GM12878 (cell line): ENCODE data around the gene GPR158. TPM values are rescaled to one million over a fixed set of nuclear protein-coding genes. Genes with fewer than 3 reads are reported as not detected.

Source experiments
- ATAC-seq: fragments of 200-7000 bp; cut with Tn5 transposase; 3 replicates; pipeline ENCODE4 v1.9.1; 2020; ENCODE audit warnings: mild to moderate bottlenecking, moderate library complexity
- BruUV-seq: library from RNA; stranded (reverse); fragments of 400-500 nt; replicated peaks from 2 replicates; lab custom pipeline; 2021; lab: Mats Ljungman, UMichigan
- CTCF ChIA-PET: fragments of 300-600 bp; sonication (Branson Sonifier 250); formaldehyde crosslinking; extraction: SDS; loops from one replicate; lab custom pipeline; 2021; ENCODE audit warnings: inconsistent platforms; lab: Yijun Ruan, JAX
- POLR2A ChIA-PET: fragments of 350-600 bp; formaldehyde crosslinking; extraction: SDS; loops from one replicate; lab custom pipeline; 2021; ENCODE audit warnings: inconsistent platforms; lab: Charles Lee
- RAD21 ChIA-PET: fragments of 300-600 bp; sonication (Branson Sonifier 250); formaldehyde crosslinking; loops from one replicate; lab custom pipeline; 2023; ENCODE audit warnings: antibody characterized with exemption; ENCODE audit not compliant: unreplicated experiment; lab: Charles Lee
- SMC1A ChIA-PET: fragments of 300-600 bp; sonication (Branson Sonifier 250); formaldehyde crosslinking; loops from one replicate; lab custom pipeline; 2023; ENCODE audit not compliant: unreplicated experiment, uncharacterized antibody; lab: Charles Lee
- DNase-seq: peaks from one replicate; pipeline ENCODE4 v3.0.0-alpha.2; 2011; ENCODE audit warnings: low read depth, low spot score
- FAIRE-seq: peaks from 3 replicates; lab custom pipeline; 2011; peaks lifted over from hg19 to GRCh38; lab: Jason Lieb, UNC
- H2AFZ ChIP-seq: 2 replicates; pipeline ENCODE4 v1.6.0; 2011; ENCODE audit warnings: low read depth, low read length, control low read depth; ENCODE audit not compliant: control insufficient read depth
- H3K27ac ChIP-seq: 2 replicates; pipeline ENCODE4 v1.5.1; 2011; ENCODE audit warnings: control low read depth; ENCODE audit not compliant: control insufficient read depth, insufficient read depth
- H3K27me3 ChIP-seq, 2 experiments: replicated peaks in 1 of 2; 2 replicates each; pipeline versions ENCODE4 v1.6.0 to v1.6.1; 2011; ENCODE audit warnings: low read length in 1 of 2; ENCODE audit not compliant: control insufficient read depth in 2 of 2, insufficient read depth in 2 of 2
- H3K36me3 ChIP-seq, 2 experiments: 2 replicates each; pipeline ENCODE4 v1.5.1; 2011; ENCODE audit warnings: low read length in 1 of 2; ENCODE audit not compliant: control insufficient read depth in 2 of 2, insufficient read depth in 2 of 2
- H3K4me1 ChIP-seq: 2 replicates; pipeline ENCODE4 v1.6.1; 2011; ENCODE audit warnings: mild to moderate bottlenecking, low read length, moderate library complexity, mixed read lengths; ENCODE audit not compliant: control insufficient read depth, insufficient read depth
- H3K4me2 ChIP-seq: 2 replicates; pipeline ENCODE4 v1.6.0; 2011; ENCODE audit warnings: control low read depth; ENCODE audit not compliant: control insufficient read depth, insufficient read depth
- H3K4me3 ChIP-seq: fragments of 200-600 bp; sonication (generic); 2 replicates; pipeline ENCODE4 v1.5.1; 2016
- H3K79me2 ChIP-seq: 2 replicates; pipeline ENCODE4 v1.6.0; 2011; ENCODE audit warnings: low read length; ENCODE audit not compliant: control insufficient read depth, insufficient read depth
- H3K9ac ChIP-seq: 2 replicates; pipeline ENCODE4 v1.8.0; 2011; ENCODE audit warnings: low read length, control low read depth, mixed read lengths; ENCODE audit not compliant: control insufficient read depth, insufficient read depth
- H3K9me3 ChIP-seq: replicated peaks from 3 replicates; pipeline ENCODE4 v1.5.1; 2011; ENCODE audit warnings: mild to moderate bottlenecking, low read length; ENCODE audit not compliant: control insufficient read depth, insufficient read depth
- H4K20me1 ChIP-seq: 2 replicates; pipeline ENCODE4 v1.6.0; 2011; ENCODE audit not compliant: control insufficient read depth, insufficient read depth
- ATF2 ChIP-seq: IDR thresholded peaks from 2 replicates; pipeline ENCODE4 v1.6.1; 2012; ENCODE audit warnings: low read length, inconsistent platforms
- BMI1 ChIP-seq: fragments of 450-650 bp; IDR thresholded peaks from 2 replicates; pipeline ENCODE4 v1.6.1; 2016; ENCODE audit warnings: mild to moderate bottlenecking, moderate library complexity, borderline replicate concordance
- CHD1 ChIP-seq: IDR thresholded peaks from 2 replicates; pipeline ENCODE4 v1.6.1; 2012; ENCODE audit warnings: low read depth, low read length, improper control_type of control experiment
- IKZF1 ChIP-seq: fragments of 450-650 bp; conservative IDR thresholded peaks from 2 replicates; pipeline ENCODE4 v1.6.1; 2017; ENCODE audit warnings: antibody characterized with exemption, mild to moderate bottlenecking
- MTA3 ChIP-seq: IDR thresholded peaks from 2 replicates; pipeline ENCODE4 v1.6.1; 2012; ENCODE audit warnings: low read length, inconsistent platforms, borderline replicate concordance
- MYC ChIP-seq: IDR thresholded peaks from 2 replicates; pipeline ENCODE4 v1.6.1; 2011; ENCODE audit warnings: mild to moderate bottlenecking, low read length, moderate library complexity, inconsistent platforms; ENCODE audit not compliant: insufficient read depth, insufficient replicate concordance, insufficient read length, severe bottlenecking
- NKRF ChIP-seq: fragments of 450-650 bp; conservative IDR thresholded peaks from 2 replicates; pipeline ENCODE4 v1.6.1; 2017; ENCODE audit warnings: mild to moderate bottlenecking, moderate library complexity
- POU2F2 ChIP-seq: IDR thresholded peaks from 3 replicates; pipeline ENCODE4 v1.6.1; 2011; ENCODE audit warnings: low read depth, mild to moderate bottlenecking, low read length, borderline replicate concordance
- RAD21 ChIP-seq: IDR thresholded peaks from 2 replicates; pipeline ENCODE4 v1.6.1; 2011; ENCODE audit warnings: mild to moderate bottlenecking, low read depth, low read length, moderate library complexity; ENCODE audit not compliant: insufficient read depth
- SKIL ChIP-seq: fragments of 450-650 bp; IDR thresholded peaks from 2 replicates; pipeline ENCODE4 v1.6.1; 2017; ENCODE audit warnings: mild to moderate bottlenecking, low read depth, inconsistent platforms; ENCODE audit not compliant: poor library complexity, severe bottlenecking
- SMAD1 ChIP-seq: fragments of 450-650 bp; IDR thresholded peaks from 2 replicates; pipeline ENCODE4 v1.6.1; 2018; ENCODE audit warnings: mild to moderate bottlenecking, low read depth; ENCODE audit not compliant: partially characterized antibody
- SMC3 ChIP-seq: IDR thresholded peaks from 2 replicates; pipeline ENCODE4 v1.6.1; 2011; ENCODE audit warnings: low read length, improper control_type of control experiment, borderline replicate concordance
- SP1 ChIP-seq: IDR thresholded peaks from one replicate; pipeline ENCODE4 v1.6.1; 2011; ENCODE audit warnings: low read depth, low read length
- STAT1 ChIP-seq: fragments of 450-650 bp; conservative IDR thresholded peaks from 2 replicates; pipeline ENCODE4 v1.6.1; 2014; ENCODE audit warnings: antibody characterized with exemption, mild to moderate bottlenecking
- ZNF592 ChIP-seq: fragments of 450-650 bp; IDR thresholded peaks from 2 replicates; pipeline ENCODE4 v1.6.1; 2017; ENCODE audit warnings: mild to moderate bottlenecking, moderate library complexity
- ZNF622 ChIP-seq: fragments of 450-650 bp; IDR thresholded peaks from 2 replicates; pipeline ENCODE4 v1.6.1; 2017; ENCODE audit warnings: mild to moderate bottlenecking, inconsistent platforms
- WGBS: methylation state at CpG from one replicate; pipeline ENCODE4 v1.1.6; 2016; ENCODE audit warnings: low lambda C conversion rate; ENCODE audit not compliant: insufficient replicate concordance, insufficient coverage; ENCODE audit errors: missing lambda C conversion rate; 5-methylcytosine and 5-hydroxymethylcytosine counted together
- in situ Hi-C: fragments of 300-500 bp; cut with MboI; formaldehyde crosslinking; loops from 9 replicates; pipeline ENCODE4 v1.14.3; 2018; ENCODE audit warnings: mixed read lengths
- intact Hi-C: fragments of 100-400 bp; cut with micrococcal nuclease; formaldehyde crosslinking; loops from one replicate; pipeline ENCODE4 v1.14.2; 2022; ENCODE audit not compliant: unreplicated experiment
- polyA plus RNA-seq, 11 experiments: library from polyadenylated mRNA; depleted of rRNA in 4 of 11; unstranded in 6 of 11; stranded (reverse) in 5 of 11; fragments of >200 nt; fragmentation: Nextera tagmentation in 4 of 11; fragmentation: Illumina TruSeq in 1 of 11; extraction: Ambion mirVana in 4 of 11; extraction: Trizol in 1 of 11; gene quantifications; 1 replicate in 1 of 11; 2 replicates in 10 of 11; pipeline versions ENCODE4 v1.2.1 to v1.2.3, GENCODE V29; 2011 to 2016; ENCODE audit warnings: inconsistent platforms in 2 of 11, missing spikeins in 2 of 11, low read depth in 1 of 11
- total RNA-seq, 4 experiments: library from RNA; depleted of rRNA in 3 of 4; stranded (reverse); fragments of >200 nt in 3 of 4; fragmentation: Illumina TruSeq in 1 of 4; extraction: Trizol in 1 of 4; gene quantifications; 2 replicates each; pipeline versions ENCODE4 v1.2.1 to v1.2.3, GENCODE V29; 2013 to 2021

GPR158 gene
- total and polyA plus RNA-seq, 10 of the 15 experiments (the other 5 are each of a cell fraction or from before 2014, with no cell fraction given), result not detected

- no TSS peak for BruUV-seq
- Histone ChIP-seq H3K27ac (no peak overlapping the region), H3K4me1 (no peaks in the 10 kb centered on the region), H3K9me3 (no peaks in the 10 kb centered on the region), H4K20me1 (no peaks in the 10 kb centered on the region), H3K79me2 (no peaks in the 10 kb centered on the region), H3K9ac (no peak overlapping the region), H2AFZ (no peak overlapping the region), H3K4me2 (no peak overlapping the region), H3K27me3 (no peaks in the 10 kb centered on the region), H3K36me3 (no peaks in the 10 kb centered on the region), H3K4me3 (no peak overlapping the region)
- WGBS, result 1% methylated on average over 3 of the region's 3 CpGs
- ChIA-PET RAD21 (no interaction called here), SMC1A (interaction anchor here (1.3 kb wide), 1 partner anchor 18 kb away, joined by 3 read pairs; no protein-coding TSS in a partner anchor), POLR2A (no interaction called here), CTCF (no interaction called here)
- ATAC-seq, result no peak
- DNase-seq, result no peak
- in situ Hi-C loops, result no loop called here
- intact Hi-C loops, result no loop called here
- no peak for FAIRE-seq
- TF ChIP-seq CHD1 (no peak), ATF2 (no peak), POU2F2 (no peak), STAT1 (no peak), BMI1 (no peak), RAD21 (no peak), NKRF (no peak), IKZF1 (no peak), MTA3 (no peak), SMC3 (no peak), MYC (no peak), SMAD1 (no peak), ZNF622 (no peak), ZNF592 (no peak), SKIL (no peak), SP1 (no peak)
Measured at GRCh38 chr10:25573316-25573715, 398.5 kb downstream of the GPR158 start.
